Gastrocnemius medialis (tissue), 4 donors: ENCODE results near the gene LTBP1. TPM values are rescaled to one million over a fixed set of nuclear protein-coding genes. Genes with fewer than 3 reads are reported as not detected.
"Not testable (repeated sequence)": the region's sequence is repeated elsewhere in the genome, so short reads cannot be mapped to it uniquely, and the experiment has no call there.

Experiments
- ATAC-seq, 2 donors: fragments of 150-250 bp; one replicate each; pipeline ENCODE4 v1.9.1; 2016
- DNase-seq, 2 donors: peaks; one replicate each; pipeline ENCODE4 v3.0.0-alpha.2; 2019
- H3K27ac ChIP-seq, 4 donors: fragments of 200-600 bp; sonication (generic); 1 replicate in 1 of 4; 2 replicates in 3 of 4; pipeline ENCODE4 v1.5.1; 2016 to 2018; ENCODE audit warnings: mild to moderate bottlenecking in 2 of 4, moderate library complexity in 1 of 4
- H3K27me3 ChIP-seq, 3 donors: fragments of 200-600 bp; sonication (generic) in 2 of 3; 1 replicate in 1 of 3; 2 replicates in 2 of 3; pipeline versions ENCODE4 v1.5.1 to v1.6.0; 2016 to 2019; ENCODE audit warnings: mild to moderate bottlenecking in 1 of 3, moderate library complexity in 1 of 3
- H3K36me3 ChIP-seq, 2 donors: fragments of 200-600 bp; sonication (generic) in 1 of 2; one replicate each; pipeline ENCODE4 v1.5.1; 2017 to 2018
- H3K4me1 ChIP-seq, 2 donors: fragments of 200-600 bp; sonication (generic) in 1 of 2; one replicate each; pipeline ENCODE4 v1.5.1; 2016 to 2017; ENCODE audit warnings: mild to moderate bottlenecking in 2 of 2
- H3K4me3 ChIP-seq, 4 donors: fragments of 200-600 bp; sonication (generic) in 3 of 4; 1 replicate in 1 of 4; 2 replicates in 3 of 4; pipeline ENCODE4 v1.5.1; 2016 to 2019; ENCODE audit warnings: mild to moderate bottlenecking in 2 of 4
- H3K9me3 ChIP-seq, 3 donors: fragments of 200-600 bp; sonication (generic) in 2 of 3; 1 replicate in 1 of 3; 2 replicates in 2 of 3; pipeline ENCODE4 v1.5.1; 2016 to 2019
- POLR2A ChIP-seq, 2 donors: fragments of 450-650 bp; IDR thresholded peaks; one replicate each; pipeline ENCODE4 v1.6.1; 2017; ENCODE audit warnings: antibody characterized with exemption in 2 of 2, mild to moderate bottlenecking in 2 of 2, moderate library complexity in 2 of 2
- in situ Hi-C, 4 donors: fragments of 200-750 bp; cut with MboI; loops; one replicate each; pipeline versions ENCODE4 v1.15.0 to v1.8.0; 2017; ENCODE audit warnings: low sequenced_read_pairs in 4 of 4
- intact Hi-C: fragments of 100-400 bp; cut with DNase I; formaldehyde crosslinking; loops from one replicate; pipeline ENCODE4 v1.15.1; 2023; ENCODE audit warnings: low total_unique reads
- total RNA-seq, 4 donors: library from RNA; depleted of rRNA; stranded (reverse); fragments of >200 nt; gene quantifications; one replicate each; pipeline versions ENCODE4 v1.1.0 to v1.2.3, GENCODE V29; 2016
- TF ChIP-seq, protein P1 (sequence below), 5 experiments: fragments of 450-650 bp in 3 of 5; fragments of 200-600 bp in 2 of 5; sonication (generic) in 2 of 5; IDR thresholded peaks in 4 of 5; conservative IDR thresholded peaks in 1 of 5; 1 replicate in 4 of 5; 2 replicates in 1 of 5; pipeline ENCODE4 v1.5.1; 2016 to 2019; ENCODE audit warnings: antibody characterized with exemption in 5 of 5, mild to moderate bottlenecking in 3 of 5, moderate library complexity in 3 of 5

The LTBP1 gene
- total RNA-seq, 4 donors from 2014 or later = 8.0 to 42.8 (median 18.4) TPM

DNA sequence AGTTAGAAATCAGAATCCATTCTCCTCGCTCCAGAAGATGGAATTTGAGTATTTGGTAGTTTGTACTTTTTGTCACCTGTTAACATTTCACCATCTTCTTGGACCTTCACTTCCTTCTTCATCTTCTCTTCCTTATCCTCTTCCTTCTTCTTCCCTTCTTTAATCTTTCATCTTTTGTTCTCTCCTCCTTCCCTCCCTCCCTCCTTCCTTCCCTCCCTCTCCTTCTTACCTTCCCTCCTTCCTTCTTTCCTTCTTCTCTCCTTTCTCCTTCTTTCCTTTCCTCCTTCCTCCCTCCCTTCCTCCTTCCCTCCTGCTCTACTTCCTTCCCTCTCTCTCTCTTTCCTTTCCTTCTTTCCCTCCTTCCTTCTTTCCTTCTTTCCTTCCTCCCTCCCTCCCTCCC, 31.1 kb upstream of the LTBP1 start:
- Histone ChIP-seq H3K27me3 (no peaks in the 10 kb centered on the region), H3K4me3 (no peak overlapping the region), H3K36me3 (no peaks in the 10 kb centered on the region), H3K27ac (no peak overlapping the region), H3K4me1 (no peaks in the 10 kb centered on the region), H3K9me3 (no peaks in the 10 kb centered on the region)
- in situ Hi-C loops = no loop called here
- TF ChIP-seq, protein P1, sequence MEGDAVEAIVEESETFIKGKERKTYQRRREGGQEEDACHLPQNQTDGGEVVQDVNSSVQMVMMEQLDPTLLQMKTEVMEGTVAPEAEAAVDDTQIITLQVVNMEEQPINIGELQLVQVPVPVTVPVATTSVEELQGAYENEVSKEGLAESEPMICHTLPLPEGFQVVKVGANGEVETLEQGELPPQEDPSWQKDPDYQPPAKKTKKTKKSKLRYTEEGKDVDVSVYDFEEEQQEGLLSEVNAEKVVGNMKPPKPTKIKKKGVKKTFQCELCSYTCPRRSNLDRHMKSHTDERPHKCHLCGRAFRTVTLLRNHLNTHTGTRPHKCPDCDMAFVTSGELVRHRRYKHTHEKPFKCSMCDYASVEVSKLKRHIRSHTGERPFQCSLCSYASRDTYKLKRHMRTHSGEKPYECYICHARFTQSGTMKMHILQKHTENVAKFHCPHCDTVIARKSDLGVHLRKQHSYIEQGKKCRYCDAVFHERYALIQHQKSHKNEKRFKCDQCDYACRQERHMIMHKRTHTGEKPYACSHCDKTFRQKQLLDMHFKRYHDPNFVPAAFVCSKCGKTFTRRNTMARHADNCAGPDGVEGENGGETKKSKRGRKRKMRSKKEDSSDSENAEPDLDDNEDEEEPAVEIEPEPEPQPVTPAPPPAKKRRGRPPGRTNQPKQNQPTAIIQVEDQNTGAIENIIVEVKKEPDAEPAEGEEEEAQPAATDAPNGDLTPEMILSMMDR (IDR thresholded peaks at IDR 0.05 in 4 of 5, conservative IDR thresholded peaks at IDR 0.05 in 1 of 5) = no peak
- TF ChIP-seq POLR2A (IDR thresholded peaks at IDR 0.05) = no peak
- DNase-seq (no peak), ATAC-seq (no peak)
- intact Hi-C loops = no loop called here

DNA sequence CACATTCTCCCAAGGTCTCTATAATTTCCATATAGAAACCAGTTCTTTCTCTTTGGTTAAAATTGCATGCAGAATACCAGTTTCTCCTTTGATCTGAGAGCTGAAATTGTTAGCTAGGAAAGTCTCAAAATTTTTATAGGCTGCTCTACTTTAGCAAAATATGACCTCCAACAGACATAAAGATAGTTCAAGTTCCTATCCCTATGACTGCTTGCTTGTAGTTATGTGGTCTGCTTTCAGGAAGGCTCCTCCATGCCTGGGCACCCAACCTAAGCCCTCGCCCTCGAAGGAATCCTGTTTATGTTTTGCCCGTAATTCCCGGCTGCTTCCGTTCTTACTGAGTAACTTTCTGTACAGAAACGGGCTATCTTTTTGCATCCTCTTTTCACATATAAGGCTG, 28.0 kb upstream of the LTBP1 start:
- H3K27me3 ChIP-seq = no peaks in the 10 kb centered on the region
- in situ Hi-C loops (no loop called here), intact Hi-C loops (no loop called here)

DNA sequence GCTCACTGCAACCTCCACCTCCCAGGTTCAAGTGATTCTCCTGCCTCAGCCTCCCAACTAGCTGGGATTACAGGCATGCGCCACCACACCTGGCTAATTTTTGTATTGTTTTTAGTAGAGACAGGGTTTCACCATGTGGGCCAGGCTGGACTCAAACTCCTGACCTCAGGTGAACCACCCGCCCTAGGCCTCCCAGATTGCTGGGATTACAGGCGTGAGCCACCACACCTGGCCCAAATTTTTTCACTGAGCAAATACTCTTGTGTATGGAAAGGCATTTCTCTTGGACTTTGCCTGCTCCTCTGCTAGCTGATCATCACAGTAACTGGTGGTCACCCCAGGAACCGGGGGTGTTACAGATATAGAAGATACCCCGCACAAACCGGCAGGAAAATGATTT, 26.9 kb upstream of the LTBP1 start:
- intact Hi-C loops, H3K9me3 ChIP-seq, H3K4me3 ChIP-seq, H3K27me3 ChIP-seq, H3K4me1 ChIP-seq, DNase-seq, ATAC-seq, in situ Hi-C loops, H3K36me3 ChIP-seq, H3K27ac ChIP-seq: not testable (repeated sequence)

More for the DNA sequence above, 28.0 kb upstream of the LTBP1 start:
- H3K27ac ChIP-seq = no peak overlapping the region
- no peak for TF ChIP-seq POLR2A (IDR thresholded peaks at IDR 0.05)
- TF ChIP-seq, protein P1 (IDR thresholded peaks at IDR 0.05 in 4 of 5, conservative IDR thresholded peaks at IDR 0.05 in 1 of 5) = no peak
- H3K36me3 ChIP-seq = no peaks in the 10 kb centered on the region
- H3K9me3 ChIP-seq = no peaks in the 10 kb centered on the region
- DNase-seq (no peak), ATAC-seq (no peak)
- no peaks in the 10 kb centered on the region for H3K4me1 ChIP-seq
- H3K4me3 ChIP-seq = no peak overlapping the region

DNA sequence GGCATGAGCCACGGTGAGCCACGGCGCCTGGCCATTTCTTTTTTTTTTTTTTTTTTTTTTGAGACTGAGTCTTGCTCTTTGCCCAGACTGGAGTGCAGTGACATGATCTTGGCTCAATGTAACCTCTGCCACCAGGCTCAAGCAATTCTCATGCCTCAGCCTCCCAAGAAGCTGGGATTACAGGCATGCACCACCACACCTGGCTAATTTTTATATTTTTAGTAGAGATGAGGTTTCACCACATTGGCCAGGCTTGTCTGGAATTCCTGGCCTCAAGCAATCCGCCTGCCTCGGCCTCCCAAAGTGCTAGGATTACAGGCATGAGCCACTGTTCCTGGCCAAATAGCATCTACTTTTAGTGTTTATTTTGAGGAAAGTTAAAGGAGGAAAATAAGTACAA, 25.3 kb upstream of the LTBP1 start:
- ATAC-seq, H3K4me3 ChIP-seq, intact Hi-C loops, H3K27ac ChIP-seq, H3K9me3 ChIP-seq, H3K36me3 ChIP-seq, H3K27me3 ChIP-seq, H3K4me1 ChIP-seq, DNase-seq, in situ Hi-C loops: not testable (repeated sequence)

DNA sequence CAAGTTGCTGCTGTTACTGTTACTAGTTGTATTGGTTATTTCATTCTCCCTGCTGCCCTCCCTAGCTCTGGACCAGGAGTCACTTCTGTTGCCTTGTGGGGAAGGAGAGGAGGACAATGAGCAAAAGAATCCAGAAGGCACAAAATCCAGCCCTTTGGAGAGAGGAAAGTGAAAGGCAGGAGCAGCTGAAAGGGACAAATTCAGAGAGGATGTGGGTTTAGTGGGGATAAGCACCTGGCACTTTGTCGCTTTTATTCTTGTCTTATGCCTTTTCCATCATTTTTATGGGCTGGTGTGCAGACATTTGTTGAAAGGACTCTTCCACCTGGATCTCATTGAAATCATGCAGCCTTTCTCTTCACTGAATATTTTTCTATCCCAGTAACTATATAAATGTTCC, 24.3 kb upstream of the LTBP1 start:
- no peak for TF ChIP-seq POLR2A (IDR thresholded peaks at IDR 0.05)
- TF ChIP-seq, protein P1 (IDR thresholded peaks at IDR 0.05 in 4 of 5, conservative IDR thresholded peaks at IDR 0.05 in 1 of 5) = no peak
- ATAC-seq = no peak
- no peak for DNase-seq
- in situ Hi-C loops (no loop called here), intact Hi-C loops (no loop called here)
- no peaks in the 10 kb centered on the region for H3K9me3 ChIP-seq
- H3K27me3 ChIP-seq = no peaks in the 10 kb centered on the region
- no peaks in the 10 kb centered on the region for H3K36me3 ChIP-seq
- no peak overlapping the region for H3K4me3 ChIP-seq
- H3K27ac ChIP-seq = no peak overlapping the region
- no peaks in the 10 kb centered on the region for H3K4me1 ChIP-seq

DNA sequence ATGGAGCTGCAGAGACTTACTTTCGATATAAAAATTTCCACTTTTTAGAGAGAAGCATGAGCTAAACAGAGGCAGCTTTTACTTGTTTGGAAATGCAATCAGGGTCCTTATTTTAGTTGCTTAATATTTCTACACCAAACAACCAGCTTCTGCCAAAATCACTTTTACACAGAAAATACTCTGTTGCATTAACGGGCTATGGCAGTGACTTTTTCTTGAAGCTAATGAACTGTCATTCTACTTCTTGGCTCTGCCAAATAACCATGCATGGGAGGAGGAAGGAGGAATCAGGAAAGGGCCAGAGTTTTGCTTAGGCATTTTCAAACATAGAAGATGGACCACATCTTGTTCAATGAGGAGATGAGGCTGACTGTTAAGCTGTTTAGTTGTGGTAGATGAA, 23.6 kb upstream of the LTBP1 start:
- no peaks in the 10 kb centered on the region for H3K4me1 ChIP-seq
- intact Hi-C loops = no loop called here
- no peak overlapping the region for H3K4me3 ChIP-seq
- DNase-seq (no peak), ATAC-seq (no peak)
- in situ Hi-C loops = no loop called here
- no peak overlapping the region for H3K27ac ChIP-seq
- H3K9me3 ChIP-seq = no peaks in the 10 kb centered on the region
- TF ChIP-seq POLR2A (IDR thresholded peaks at IDR 0.05) = no peak
- TF ChIP-seq, protein P1 (IDR thresholded peaks at IDR 0.05 in 4 of 5, conservative IDR thresholded peaks at IDR 0.05 in 1 of 5) = no peak
- H3K36me3 ChIP-seq = no peaks in the 10 kb centered on the region
- no peaks in the 10 kb centered on the region for H3K27me3 ChIP-seq
